Duodenal mucosa (tissue), 2 donors: Measurements from ENCODE around the gene IL17B.
"Not testable (repeated sequence)": the region's sequence is repeated elsewhere in the genome, so short reads cannot be mapped to it uniquely, and the experiment has no call there.

Experiments used
- H3K27ac ChIP-seq: one replicate; pipeline ENCODE4 v1.7.0; 2013; ENCODE audit warnings: low read depth, low read length
- H3K27me3 ChIP-seq, 2 donors: one replicate each; pipeline ENCODE4 v1.7.0; 2013; ENCODE audit warnings: low read length in 2 of 2, control low read depth in 1 of 2; ENCODE audit not compliant: insufficient read depth in 2 of 2, control insufficient read depth in 1 of 2
- H3K36me3 ChIP-seq, 2 donors: one replicate each; pipeline ENCODE4 v1.7.0; 2013; ENCODE audit warnings: low read length in 2 of 2, control low read depth in 1 of 2; ENCODE audit not compliant: insufficient read depth in 2 of 2, control insufficient read depth in 1 of 2
- H3K4me1 ChIP-seq, 2 donors: one replicate each; pipeline ENCODE4 v1.7.0; 2013; ENCODE audit warnings: low read length in 2 of 2, control low read depth in 1 of 2; ENCODE audit not compliant: insufficient read depth in 2 of 2, control insufficient read depth in 1 of 2
- H3K4me3 ChIP-seq, 2 donors: one replicate each; pipeline ENCODE4 v1.7.0; 2013; ENCODE audit warnings: low read length in 2 of 2, low read depth in 1 of 2
- H3K9ac ChIP-seq, 2 donors: one replicate each; pipeline ENCODE4 v1.7.0; 2013; ENCODE audit warnings: low read length in 2 of 2, low read depth in 1 of 2
- H3K9me3 ChIP-seq, 2 donors: one replicate each; pipeline ENCODE4 v1.7.0; 2013; ENCODE audit warnings: low read length in 2 of 2, control low read depth in 1 of 2; ENCODE audit not compliant: control insufficient read depth in 1 of 2

Gene IL17B

GRCh38 chr5:149399775-149400174 is 20.7 kb upstream of the IL17B start:
- Histone ChIP-seq H3K4me1 (no peaks in the 10 kb centered on the region), H3K9me3 (no peaks in the 10 kb centered on the region), H3K27me3 (no peaks in the 10 kb centered on the region), H3K4me3 (no peak overlapping the region), H3K27ac (no peak overlapping the region), H3K9ac (no peak overlapping the region), H3K36me3 (no peaks in the 10 kb centered on the region)

- H3K27ac ChIP-seq, H3K9ac ChIP-seq, H3K4me3 ChIP-seq, H3K4me1 ChIP-seq, H3K9me3 ChIP-seq, H3K27me3 ChIP-seq, H3K36me3 ChIP-seq: not testable (repeated sequence)
Measured at GRCh38 chr5:149398747-149399266, 19.7 kb upstream of the IL17B start.

- no peak overlapping the region for H3K9ac ChIP-seq
- no peaks in the 10 kb centered on the region for H3K36me3 ChIP-seq
- no peaks in the 10 kb centered on the region for H3K4me1 ChIP-seq
- H3K9me3 ChIP-seq, result no peaks in the 10 kb centered on the region
- no peaks in the 10 kb centered on the region for H3K27me3 ChIP-seq
- H3K4me3 ChIP-seq, result no peak overlapping the region
- no peak overlapping the region for H3K27ac ChIP-seq
Measured at GRCh38 chr5:149397530-149397929, 18.4 kb upstream of the IL17B start.

GRCh38 chr5:149394996-149395395 is 15.9 kb upstream of the IL17B start:
- H3K9me3 ChIP-seq, H3K4me1 ChIP-seq, H3K27me3 ChIP-seq, H3K4me3 ChIP-seq, H3K9ac ChIP-seq, H3K27ac ChIP-seq, H3K36me3 ChIP-seq: not testable (repeated sequence)

GRCh38 chr5:149392718-149393117 is 13.6 kb upstream of the IL17B start:
- H3K4me3 ChIP-seq, result no peak overlapping the region
- H3K9ac ChIP-seq, result no peak overlapping the region
- H3K9me3 ChIP-seq, result no peaks in the 10 kb centered on the region
- H3K27me3 ChIP-seq, result no peaks in the 10 kb centered on the region
- H3K4me1 ChIP-seq, result no peaks in the 10 kb centered on the region
- no peak overlapping the region for H3K27ac ChIP-seq
- H3K36me3 ChIP-seq, result no peaks in the 10 kb centered on the region

GRCh38 chr5:149391524-149391923 is 12.4 kb upstream of the IL17B start:
- Histone ChIP-seq H3K27me3 (no peaks in the 10 kb centered on the region), H3K4me1 (no peaks in the 10 kb centered on the region), H3K27ac (no peak overlapping the region), H3K4me3 (no peak overlapping the region), H3K9me3 (no peaks in the 10 kb centered on the region), H3K36me3 (no peaks in the 10 kb centered on the region), H3K9ac (no peak overlapping the region)

- not testable (repeated sequence) for H3K27me3 ChIP-seq, H3K4me1 ChIP-seq, H3K36me3 ChIP-seq, H3K27ac ChIP-seq, H3K9me3 ChIP-seq, H3K9ac ChIP-seq, H3K4me3 ChIP-seq
Measured at GRCh38 chr5:149391076-149391475, 12.0 kb upstream of the IL17B start.

GRCh38 chr5:149389552-149390495 is 10.7 kb upstream of the IL17B start:
- H3K27ac ChIP-seq, result no peak overlapping the region
- H3K9me3 ChIP-seq, result no peaks in the 10 kb centered on the region
- H3K4me1 ChIP-seq, result peaks cover 0 to 7% of the 10 kb centered on the region in 2 donors
- no peak overlapping the region for H3K4me3 ChIP-seq
- no peak overlapping the region for H3K9ac ChIP-seq
- H3K36me3 ChIP-seq, result no peaks in the 10 kb centered on the region
- no peaks in the 10 kb centered on the region for H3K27me3 ChIP-seq

GRCh38 chr5:149388498-149389190 is 9.6 kb upstream of the IL17B start:
- Histone ChIP-seq H3K9ac (no peak overlapping the region), H3K4me3 (no peak overlapping the region), H3K27me3 (no peaks in the 10 kb centered on the region), H3K4me1 (peaks cover 0 to 7% of the 10 kb centered on the region in 2 donors), H3K9me3 (no peaks in the 10 kb centered on the region), H3K27ac (peak overlapping the region; percentile 22), H3K36me3 (no peaks in the 10 kb centered on the region)

- H3K36me3 ChIP-seq, result no peaks in the 10 kb centered on the region
- no peak overlapping the region for H3K4me3 ChIP-seq
- H3K9ac ChIP-seq, result no peak overlapping the region
- H3K27ac ChIP-seq, result peak overlapping the region; percentile 43
- H3K9me3 ChIP-seq, result no peaks in the 10 kb centered on the region
- H3K4me1 ChIP-seq, result peaks cover 0 to 8% of the 10 kb centered on the region in 2 donors
- H3K27me3 ChIP-seq, result no peaks in the 10 kb centered on the region
Measured at GRCh38 chr5:149387982-149388381, 8.9 kb upstream of the IL17B start.
